GM13976 (cell line): Measurements from ENCODE around the gene MACROD1.

Source experiments
- DNase-seq: peaks from one replicate; pipeline ENCODE4 v3.0.0; 2012; ENCODE audit warnings: low spot score
- CTCF ChIP-seq: IDR thresholded peaks from 2 replicates; pipeline ENCODE4 v1.5.1; 2012; ENCODE audit warnings: borderline replicate concordance, mild to moderate bottlenecking; ENCODE audit not compliant: insufficient read depth; ENCODE audit errors: extremely low read depth, missing control alignments, control extremely low read depth
- in situ Hi-C: fragments of 300-500 bp; cut with MboI; formaldehyde crosslinking; loops from one replicate; pipeline ENCODE4 v1.12.0; 2022; ENCODE audit warnings: low sequenced_read_pairs, mixed read lengths, inconsistent platforms; ENCODE audit not compliant: unreplicated experiment

The MACROD1 gene

GRCh38 chr11:64208086-64208795 is 42.3 kb upstream of the MACROD1 start:
- no peak for DNase-seq
- in situ Hi-C loops = no loop called here
- TF ChIP-seq CTCF = no peak

- TF ChIP-seq CTCF = no peak
- in situ Hi-C loops = no loop called here
- DNase-seq = peak; percentile 94
These were observed 41.6 kb upstream of the MACROD1 start for GRCh38 chr11:64207256-64208085.

- no peak for TF ChIP-seq CTCF
- DNase-seq = peak; percentile 75
- in situ Hi-C loops = no loop called here
These were observed 40.7 kb upstream of the MACROD1 start, which contains the start of gene FERMT3 for GRCh38 chr11:64206457-64207255. TSS of gene FERMT3 (plus strand) at chr11:64206721. CDS start at chr11:64207365, 644 bp downstream.

- in situ Hi-C loops = no loop called here
- DNase-seq = peak; percentile 86
- TF ChIP-seq CTCF = peak; percentile 50
These were observed 38.6 kb upstream of the MACROD1 start for GRCh38 chr11:64204464-64204989.

- no peak for DNase-seq
- no peak for TF ChIP-seq CTCF
- in situ Hi-C loops = no loop called here
These were observed 38.1 kb upstream of the MACROD1 start for GRCh38 chr11:64204080-64204440.
